Endothelial cell of umbilical vein (primary cell): Measurements from ENCODE around the gene NLGN1. TPM values are rescaled to one million over a fixed set of nuclear protein-coding genes. Genes with fewer than 3 reads are reported as not detected.

Experiments
- BruUV-seq: library from RNA; stranded (reverse); fragments of 400-500 nt; replicated peaks from 2 replicates; lab custom pipeline; 2021; lab: Mats Ljungman, UMichigan
- CTCF ChIA-PET: fragments of 300-600, 350-600 bp; sonication (Branson Sonifier 250); formaldehyde crosslinking; loops from one replicate; lab custom pipeline; 2021; ENCODE audit warnings: antibody characterized with exemption, inconsistent platforms; lab: Charles Lee
- POLR2A ChIA-PET: fragments of 300-600, 350-600 bp; sonication (Branson Sonifier 250); formaldehyde crosslinking; loops from one replicate; lab custom pipeline; 2021; ENCODE audit warnings: antibody characterized with exemption, inconsistent platforms; lab: Charles Lee
- DNase-seq: peaks from one replicate; pipeline ENCODE4 v3.0.0-alpha.2; 2011; ENCODE audit warnings: low read depth, low spot score
- FAIRE-seq: peaks from 2 replicates; lab custom pipeline; 2011; peaks lifted over from hg19 to GRCh38; lab: Jason Lieb, UNC
- H2AFZ ChIP-seq: 2 replicates; pipeline ENCODE4 v1.6.0; 2012; ENCODE audit warnings: low read depth, low read length, control low read depth, inconsistent platforms
- H3K27ac ChIP-seq: 2 replicates; pipeline ENCODE4 v1.5.1; 2011; ENCODE audit warnings: low read depth, mild to moderate bottlenecking, control low read depth, low read length, moderate library complexity; ENCODE audit not compliant: insufficient read depth
- H3K27me3 ChIP-seq, 2 experiments: 2 replicates each; pipeline versions ENCODE4 v1.6.0 to v1.6.1; 2011; ENCODE audit warnings: low read length in 2 of 2, mixed read lengths in 1 of 2; ENCODE audit not compliant: control insufficient read depth in 2 of 2, insufficient read depth in 2 of 2
- H3K36me3 ChIP-seq, 2 experiments: 2 replicates in 1 of 2; 3 replicates in 1 of 2; pipeline ENCODE4 v1.5.1; 2011; ENCODE audit warnings: low read length in 2 of 2, mild to moderate bottlenecking in 1 of 2, moderate library complexity in 1 of 2; ENCODE audit not compliant: control insufficient read depth in 2 of 2, insufficient read depth in 2 of 2; ENCODE audit errors: extremely low read depth in 1 of 2
- H3K4me1 ChIP-seq: 3 replicates; pipeline ENCODE4 v1.5.1; 2011; ENCODE audit warnings: mild to moderate bottlenecking, low read length; ENCODE audit not compliant: control insufficient read depth, insufficient read depth; ENCODE audit errors: extremely low read depth
- H3K4me2 ChIP-seq: 2 replicates; pipeline ENCODE4 v1.6.1; 2011; ENCODE audit warnings: low read length, control low read depth, mixed read lengths; ENCODE audit not compliant: insufficient read depth
- H3K4me3 ChIP-seq, 3 experiments: fragments of 200-600 bp in 1 of 3; sonication (generic), shearing (Covaris generic) in 1 of 3; replicated peaks in 1 of 3; 2 replicates each; pipeline ENCODE4 v1.5.1; 2011 to 2016; ENCODE audit warnings: control low read depth in 3 of 3, low read length in 3 of 3, mild to moderate bottlenecking in 2 of 3, inconsistent platforms in 1 of 3, low read depth in 1 of 3, moderate library complexity in 1 of 3; ENCODE audit not compliant: insufficient read depth in 1 of 3
- H3K79me2 ChIP-seq: 2 replicates; pipeline ENCODE4 v1.6.0; 2012; ENCODE audit warnings: low read length, inconsistent platforms; ENCODE audit not compliant: control insufficient read depth, insufficient read depth
- H3K9ac ChIP-seq: replicated peaks from 2 replicates; pipeline ENCODE3; 2011; ENCODE audit warnings: low read length, control low read depth; ENCODE audit not compliant: insufficient read depth; ENCODE audit errors: extremely low read depth
- H3K9me1 ChIP-seq: replicated peaks from 3 replicates; pipeline ENCODE4 v1.6.0; 2011; ENCODE audit warnings: mild to moderate bottlenecking, low read length; ENCODE audit not compliant: control insufficient read depth, insufficient read depth; ENCODE audit errors: extremely low read depth
- H3K9me3 ChIP-seq: replicated peaks from 2 replicates; pipeline ENCODE4 v1.5.1; 2012; ENCODE audit warnings: low read length, inconsistent platforms; ENCODE audit not compliant: control insufficient read depth, insufficient read depth
- H4K20me1 ChIP-seq: replicated peaks from 2 replicates; pipeline ENCODE3; 2011; ENCODE audit warnings: mild to moderate bottlenecking, low read length; ENCODE audit not compliant: control insufficient read depth, insufficient read depth; ENCODE audit errors: extremely low read depth
- EZH2 ChIP-seq: IDR thresholded peaks from 2 replicates; pipeline ENCODE4 v1.6.1; 2012; ENCODE audit warnings: borderline replicate concordance, low read depth, mild to moderate bottlenecking, moderate library complexity, low read length, inconsistent platforms; ENCODE audit not compliant: severe bottlenecking
- FOS ChIP-seq: IDR thresholded peaks from 2 replicates; pipeline ENCODE4 v1.6.1; 2011; ENCODE audit warnings: mild to moderate bottlenecking, low read length, moderate library complexity, borderline replicate concordance; ENCODE audit not compliant: insufficient read depth
- GATA2 ChIP-seq: IDR thresholded peaks from 2 replicates; pipeline ENCODE4 v1.7.0; 2011; ENCODE audit warnings: low read depth, mild to moderate bottlenecking, moderate library complexity, mixed read lengths, low read length; ENCODE audit not compliant: insufficient read length, insufficient read depth
- JUN ChIP-seq: IDR thresholded peaks from 2 replicates; pipeline ENCODE4 v1.6.1; 2011; ENCODE audit warnings: borderline replicate concordance, low read depth; ENCODE audit not compliant: insufficient read length, insufficient read depth
- MYC ChIP-seq: IDR thresholded peaks from one replicate; pipeline ENCODE4 v1.6.1; 2011; ENCODE audit warnings: mild to moderate bottlenecking, low read depth, low read length
- POLR2A ChIP-seq: IDR thresholded peaks from 2 replicates; pipeline ENCODE4 v1.6.1; 2012; ENCODE audit warnings: low read depth, mild to moderate bottlenecking, control low read depth, low read length
- POLR2AphosphoS5 ChIP-seq: IDR thresholded peaks from 2 replicates; pipeline ENCODE4 v1.6.1; 2012; ENCODE audit warnings: low read depth, mild to moderate bottlenecking, control low read depth, low read length, moderate library complexity; ENCODE audit not compliant: insufficient read depth
- dilution Hi-C: fragments of 300-500 bp; cut with MboI; formaldehyde crosslinking; loops from one replicate; pipeline ENCODE4 v1.15.0; 2019; ENCODE audit warnings: low sequenced_read_pairs; ENCODE audit not compliant: extremely low pct_ligation_motif_present
- intact Hi-C: fragments of 100-400 bp; cut with micrococcal nuclease; formaldehyde crosslinking; loops from one replicate; pipeline ENCODE4 v1.10.0; 2022
- polyA plus RNA-seq, 4 experiments: library from polyadenylated mRNA; depleted of rRNA in 3 of 4; stranded (reverse) in 3 of 4; unstranded in 1 of 4; fragments of >200 nt; gene quantifications; 2 replicates each; pipeline versions ENCODE4 v1.2.1 to v1.2.3, GENCODE V29; 2011 to 2012; ENCODE audit warnings: missing spikeins in 1 of 4
- total RNA-seq: library from RNA; stranded (reverse); gene quantifications from 2 replicates; pipeline ENCODE4 v1.2.3, GENCODE V29; 2021
- TF ChIP-seq, protein P1 (sequence below), 2 donors: IDR thresholded peaks; 1 replicate in 1 of 2; 2 replicates in 1 of 2; pipeline ENCODE4 v1.5.1; 2011; ENCODE audit warnings: low read length in 2 of 2, mild to moderate bottlenecking in 2 of 2, moderate library complexity in 2 of 2, control low read depth in 1 of 2, inconsistent platforms in 1 of 2, low read depth in 1 of 2; ENCODE audit not compliant: insufficient read depth in 1 of 2; ENCODE audit errors: extremely low read depth in 1 of 2
- TF ChIP-seq, protein P2 (sequence below): IDR thresholded peaks from 2 replicates; pipeline ENCODE4 v1.6.1; 2011; ENCODE audit not compliant: insufficient read depth, insufficient read length

The NLGN1 gene
- total and polyA plus RNA-seq, 2 donors (not counting 3 experiments of a cell fraction or from before 2014, with no cell fraction given) = 7.9 to 16.3 TPM

DNA sequence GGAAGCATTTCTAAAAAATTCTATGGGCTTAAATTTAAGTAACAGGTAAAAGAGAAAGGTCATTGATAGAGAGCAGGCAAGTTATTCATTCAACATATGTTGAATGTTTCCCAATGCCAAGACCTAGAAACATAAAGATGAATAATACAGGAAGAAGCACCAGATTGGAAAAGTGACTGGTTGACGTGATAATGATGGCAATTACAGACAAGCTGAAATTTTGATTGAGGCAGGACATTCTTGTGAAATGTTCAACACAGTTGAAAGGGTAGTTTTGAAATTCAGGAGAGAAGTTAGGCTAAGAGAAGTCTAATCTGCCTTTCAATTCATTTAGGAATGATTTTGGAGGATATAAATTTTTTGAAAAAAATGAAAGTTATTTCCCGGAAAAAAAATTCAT is 925.2 kb downstream of the NLGN1 start:
- no peak overlapping the region for H3K4me2 ChIP-seq
- H3K27ac ChIP-seq = no peak overlapping the region
- H2AFZ ChIP-seq = no peak overlapping the region
- POLR2A ChIA-PET = no interaction called here
- no peak overlapping the region for H3K9ac ChIP-seq
- no peaks in the 10 kb centered on the region for H3K4me1 ChIP-seq
- DNase-seq (no peak), FAIRE-seq (no peak)
- intact Hi-C loops = no loop called here
- TF ChIP-seq POLR2A (no peak), JUN (no peak), POLR2AphosphoS5 (no peak), GATA2 (no peak), EZH2 (no peak), MYC (no peak), FOS (no peak)
- TF ChIP-seq, protein P1, sequence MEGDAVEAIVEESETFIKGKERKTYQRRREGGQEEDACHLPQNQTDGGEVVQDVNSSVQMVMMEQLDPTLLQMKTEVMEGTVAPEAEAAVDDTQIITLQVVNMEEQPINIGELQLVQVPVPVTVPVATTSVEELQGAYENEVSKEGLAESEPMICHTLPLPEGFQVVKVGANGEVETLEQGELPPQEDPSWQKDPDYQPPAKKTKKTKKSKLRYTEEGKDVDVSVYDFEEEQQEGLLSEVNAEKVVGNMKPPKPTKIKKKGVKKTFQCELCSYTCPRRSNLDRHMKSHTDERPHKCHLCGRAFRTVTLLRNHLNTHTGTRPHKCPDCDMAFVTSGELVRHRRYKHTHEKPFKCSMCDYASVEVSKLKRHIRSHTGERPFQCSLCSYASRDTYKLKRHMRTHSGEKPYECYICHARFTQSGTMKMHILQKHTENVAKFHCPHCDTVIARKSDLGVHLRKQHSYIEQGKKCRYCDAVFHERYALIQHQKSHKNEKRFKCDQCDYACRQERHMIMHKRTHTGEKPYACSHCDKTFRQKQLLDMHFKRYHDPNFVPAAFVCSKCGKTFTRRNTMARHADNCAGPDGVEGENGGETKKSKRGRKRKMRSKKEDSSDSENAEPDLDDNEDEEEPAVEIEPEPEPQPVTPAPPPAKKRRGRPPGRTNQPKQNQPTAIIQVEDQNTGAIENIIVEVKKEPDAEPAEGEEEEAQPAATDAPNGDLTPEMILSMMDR (IDR thresholded peaks at IDR 0.05; ENCODE audit: extremely low read depth in 1 of 2, insufficient read depth in 1 of 2, low read depth in 1 of 2, low read length in 2 of 2) = no peak
- TF ChIP-seq, protein P2, sequence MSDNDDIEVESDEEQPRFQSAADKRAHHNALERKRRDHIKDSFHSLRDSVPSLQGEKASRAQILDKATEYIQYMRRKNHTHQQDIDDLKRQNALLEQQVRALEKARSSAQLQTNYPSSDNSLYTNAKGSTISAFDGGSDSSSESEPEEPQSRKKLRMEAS = no peak
- no TSS peak for BruUV-seq
- no peak overlapping the region for H3K4me3 ChIP-seq
- H3K9me3 ChIP-seq = no peaks in the 10 kb centered on the region
- H3K27me3 ChIP-seq = no peaks in the 10 kb centered on the region
- CTCF ChIA-PET = no interaction called here
- H4K20me1 ChIP-seq = no peaks in the 10 kb centered on the region
- no peaks in the 10 kb centered on the region for H3K9me1 ChIP-seq
- H3K36me3 ChIP-seq = no peaks in the 10 kb centered on the region
- dilution Hi-C loops = no loop called here
- no peaks in the 10 kb centered on the region for H3K79me2 ChIP-seq
